Small intestine (tissue), 7 donors: ENCODE data around the gene CTDSPL2. TPM values are rescaled to one million over a fixed set of nuclear protein-coding genes. Genes with fewer than 3 reads are reported as not detected.
"Not testable (repeated sequence)": the region's sequence is repeated elsewhere in the genome, so short reads cannot be mapped to it uniquely, and the experiment has no call there.

ENCODE experiments used
- DNase-seq, 2 donors: peaks; one replicate each; pipeline versions ENCODE4 v3.0.0 to v3.0.0-alpha.2; 2013
- FAIRE-seq: peaks from 2 replicates; lab custom pipeline; 2012; peaks lifted over from hg19 to GRCh38; lab: Jason Lieb, UNC
- H3K27ac ChIP-seq, 3 donors: one replicate each; pipeline ENCODE4 v1.5.1; 2013; ENCODE audit warnings: low read length in 2 of 3, mild to moderate bottlenecking in 2 of 3, control low read depth in 1 of 3, inconsistent platforms in 1 of 3, low read depth in 1 of 3, moderate library complexity in 1 of 3
- H3K27me3 ChIP-seq, 3 donors: one replicate each; pipeline ENCODE4 v1.6.1; 2013; ENCODE audit warnings: low read length in 3 of 3, inconsistent platforms in 1 of 3; ENCODE audit not compliant: control insufficient read depth in 3 of 3, insufficient read depth in 3 of 3
- H3K36me3 ChIP-seq, 3 donors: one replicate each; pipeline ENCODE4 v1.6.1; 2013; ENCODE audit warnings: low read length in 3 of 3, inconsistent platforms in 1 of 3, low read depth in 1 of 3, mild to moderate bottlenecking in 1 of 3, moderate library complexity in 1 of 3; ENCODE audit not compliant: control insufficient read depth in 3 of 3, insufficient read depth in 2 of 3
- H3K4me1 ChIP-seq, 3 donors: one replicate each; pipeline ENCODE4 v1.6.1; 2013; ENCODE audit warnings: low read length in 2 of 3, inconsistent platforms in 1 of 3, low read depth in 1 of 3, mild to moderate bottlenecking in 1 of 3, moderate library complexity in 1 of 3; ENCODE audit not compliant: control insufficient read depth in 3 of 3, insufficient read depth in 2 of 3
- H3K4me3 ChIP-seq, 3 donors: one replicate each; pipeline ENCODE4 v1.5.1; 2013; ENCODE audit warnings: low read length in 3 of 3, control low read depth in 1 of 3, inconsistent platforms in 1 of 3, low read depth in 1 of 3, mild to moderate bottlenecking in 1 of 3, moderate library complexity in 1 of 3
- H3K9me3 ChIP-seq, 2 donors: one replicate each; pipeline ENCODE4 v1.6.1; 2013; ENCODE audit warnings: low read depth in 1 of 2, low read length in 1 of 2; ENCODE audit not compliant: control insufficient read depth in 2 of 2, insufficient read depth in 1 of 2
- WGBS, 3 donors: extraction: QIAGEN DNeasy Blood & Tissue Kit; methylation state at CpG; one replicate each; pipeline ENCODE4 v1.1.7; 2013; 5-methylcytosine and 5-hydroxymethylcytosine counted together
- polyA plus RNA-seq, 4 donors: library from polyadenylated mRNA; stranded (reverse) in 3 of 4; unstranded in 1 of 4; fragments of 200-250 nt in 3 of 4; fragments of 120-200 nt in 1 of 4; gene quantifications; one replicate each; pipeline versions ENCODE4 v1.2.1 to v1.2.3, GENCODE V29; 2013
- donor health status: healthy with polysubstance abuse.
- donor health status: control.
- donor health status: control.
- donor health status: Bipolar disorder and iron deficiency.
- donor health status: healthy.

Gene CTDSPL2
- polyA plus RNA-seq, 4 donors, result 4.5 to 36.1 (median 6.4) TPM

GRCh38 chr15:44453578-44454283, 26.3 kb downstream of the CTDSPL2 start:
- H3K27ac ChIP-seq, H3K9me3 ChIP-seq, H3K36me3 ChIP-seq, H3K4me1 ChIP-seq, DNase-seq, FAIRE-seq, H3K4me3 ChIP-seq, H3K27me3 ChIP-seq: not testable (repeated sequence)
- WGBS, 3 donors, result 95 to 97% (median 96%) methylated on average over 6 of the region's 6 CpGs

DNA sequence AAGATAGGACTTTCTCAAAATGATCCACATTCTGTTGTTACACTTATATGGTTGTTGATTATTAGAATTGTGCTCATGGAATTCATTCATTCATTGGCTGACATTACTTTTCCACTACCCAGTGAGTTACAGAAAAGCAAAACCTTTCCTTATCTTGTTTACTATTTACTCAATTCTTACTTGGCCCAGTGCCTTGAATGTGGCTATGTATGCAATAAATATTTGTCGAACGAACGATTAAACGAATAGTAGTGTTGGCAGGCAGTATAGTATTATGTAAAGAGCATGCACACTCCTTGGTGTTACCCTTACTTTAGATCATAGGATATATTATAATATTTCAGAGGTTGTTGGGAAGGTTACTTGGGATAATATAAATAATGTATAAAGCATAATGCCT, 31.0 kb downstream of the CTDSPL2 start:
- no peaks in the 10 kb centered on the region for H3K9me3 ChIP-seq
- H3K4me1 ChIP-seq, result peaks cover 0 to 2% (median 0%) of the 10 kb centered on the region in 3 donors
- H3K4me3 ChIP-seq, result no peak overlapping the region
- H3K27me3 ChIP-seq, result no peaks in the 10 kb centered on the region
- DNase-seq (peak in 1 of 2 donors; percentile 52), FAIRE-seq (no peak)
- WGBS, 3 donors, result 11 to 35% (median 24%) methylated on average over 4 of the region's 4 CpGs
- no peak overlapping the region for H3K27ac ChIP-seq
- H3K36me3 ChIP-seq, result peaks cover 0 to 20% (median 0%) of the 10 kb centered on the region in 3 donors

DNA sequence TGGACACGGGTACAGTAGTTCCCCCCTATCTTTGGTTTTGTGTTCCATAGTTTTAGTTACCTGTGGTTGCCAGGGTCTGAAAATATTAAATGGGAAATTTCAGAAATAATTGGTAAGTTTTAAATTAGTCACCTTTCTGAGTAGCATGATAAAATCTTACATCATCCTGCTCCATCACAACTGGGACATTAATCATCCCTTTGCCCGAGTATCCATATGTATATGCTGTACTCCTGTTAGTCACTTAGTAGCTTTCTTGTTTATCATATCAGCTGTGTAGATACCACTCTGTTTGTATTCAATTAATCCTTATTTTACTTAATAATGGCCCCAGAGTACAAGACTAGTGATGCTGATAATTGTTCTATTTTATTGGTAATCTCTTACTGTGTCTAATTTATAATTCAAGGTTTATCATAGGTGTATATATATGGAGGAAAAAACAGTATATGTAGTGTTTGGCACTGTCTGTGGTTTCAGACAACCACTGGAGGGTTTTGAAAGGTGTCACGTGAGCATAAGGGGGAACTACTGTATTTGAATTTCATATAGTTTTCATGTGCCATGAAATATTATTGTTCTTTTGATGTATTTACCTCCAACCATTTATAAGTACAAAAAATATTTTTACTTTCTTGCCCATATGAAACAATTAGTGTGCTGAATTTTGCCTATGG, 41.4 kb downstream of the CTDSPL2 start:
- DNase-seq (no peak), FAIRE-seq (no peak)
- 50 to 68% (median 61%) methylated on average over 3 of the region's 3 CpGs for WGBS, 3 donors
- Histone ChIP-seq H3K9me3 (peaks cover 0 to 3% of the 10 kb centered on the region in 2 donors), H3K36me3 (peaks cover 0 to 21% (median 2%) of the 10 kb centered on the region in 3 donors), H3K4me3 (no peak overlapping the region), H3K27ac (no peak overlapping the region), H3K27me3 (no peaks in the 10 kb centered on the region), H3K4me1 (no peaks in the 10 kb centered on the region)

DNA sequence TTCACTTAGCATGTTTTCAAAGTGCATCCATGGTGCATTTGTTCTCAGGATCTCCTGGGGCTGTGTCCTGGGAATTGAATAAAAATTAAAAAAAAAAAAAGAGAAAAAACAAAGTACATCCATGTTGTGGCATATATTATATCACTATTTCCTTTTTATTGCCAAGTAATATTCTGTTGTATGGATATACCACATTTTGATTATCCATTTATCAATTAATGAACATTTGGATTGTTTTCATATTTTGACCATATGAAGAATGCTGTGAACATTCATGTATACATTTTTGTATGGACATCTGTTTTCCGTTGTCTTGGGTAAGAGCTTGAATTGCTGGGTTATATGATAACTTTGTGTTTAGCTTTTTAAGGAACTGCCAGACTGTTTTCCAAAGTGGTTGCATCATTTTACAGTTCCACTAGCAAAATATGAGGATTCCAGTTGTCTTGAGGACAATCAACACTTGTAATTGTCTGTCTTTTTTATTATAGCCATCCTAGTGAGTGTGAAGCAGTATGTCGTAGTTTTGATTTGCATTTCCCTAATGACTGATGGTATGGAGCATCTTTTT, 44.5 kb downstream of the CTDSPL2 start:
- no peak overlapping the region for H3K4me3 ChIP-seq
- peaks cover 0 to 3% of the 10 kb centered on the region in 2 donors for H3K9me3 ChIP-seq
- no peaks in the 10 kb centered on the region for H3K27me3 ChIP-seq
- 96 to 100% (median 97%) methylated on average over 2 of the region's 2 CpGs for WGBS, 3 donors
- peaks cover 0 to 15% (median 0%) of the 10 kb centered on the region in 3 donors for H3K36me3 ChIP-seq
- DNase-seq (no peak), FAIRE-seq (no peak)
- H3K4me1 ChIP-seq, result no peaks in the 10 kb centered on the region
- H3K27ac ChIP-seq, result no peak overlapping the region

DNA sequence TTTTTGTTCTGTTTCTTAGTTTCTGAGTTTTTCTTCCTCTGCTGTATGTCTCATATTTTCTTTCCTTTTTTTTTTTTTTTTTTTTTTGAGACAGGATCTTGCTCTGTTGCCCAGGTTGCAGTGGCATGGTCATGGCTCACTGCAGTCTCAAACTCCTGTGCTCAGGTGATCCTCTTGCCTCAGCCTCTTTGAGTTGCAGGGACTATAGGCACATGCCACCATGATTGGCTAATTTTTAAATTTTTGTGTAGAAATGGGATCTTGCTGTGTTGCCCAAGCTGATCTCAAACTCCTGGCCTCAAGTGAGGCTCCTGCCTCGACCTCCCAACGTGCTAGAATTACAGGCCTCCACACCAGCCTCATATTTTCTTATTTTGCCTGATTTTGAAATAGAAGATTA, 51.9 kb downstream of the CTDSPL2 start:
- FAIRE-seq, result no peak
- WGBS, 3 donors, result 91 to 98% (median 93%) methylated on average over 2 of the region's 2 CpGs

DNA sequence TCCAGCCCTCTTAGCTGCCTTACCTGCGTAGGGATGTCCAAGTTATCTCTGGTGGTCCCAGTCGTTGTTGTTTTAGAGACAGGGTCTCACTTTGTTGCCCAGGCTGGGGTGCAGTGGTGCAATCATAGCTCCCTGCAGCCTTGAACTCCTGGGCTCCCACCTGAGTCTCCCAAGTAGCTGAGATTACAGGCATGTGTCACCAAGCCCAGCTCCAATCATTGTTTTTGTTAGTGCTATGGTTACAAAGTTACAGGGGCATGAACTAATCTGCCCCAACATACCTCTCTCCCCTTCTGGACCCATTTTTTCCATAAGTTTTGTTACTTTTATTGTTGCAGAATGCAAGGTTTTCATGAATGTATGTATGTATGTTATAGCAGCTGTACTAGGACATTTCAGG, 54.7 kb downstream of the CTDSPL2 start:
- H3K27me3 ChIP-seq, result no peaks in the 10 kb centered on the region
- FAIRE-seq (no peak), DNase-seq (no peak)
- H3K9me3 ChIP-seq, result no peaks in the 10 kb centered on the region
- 93 to 98% (median 94%) methylated on average over 2 of the region's 2 CpGs for WGBS, 3 donors
- no peak overlapping the region for H3K4me3 ChIP-seq
- no peaks in the 10 kb centered on the region for H3K4me1 ChIP-seq
- H3K27ac ChIP-seq, result no peak overlapping the region
- peaks cover under 1 to 13% (median 6%) of the 10 kb centered on the region in 3 donors for H3K36me3 ChIP-seq

More for the DNA sequence above, 51.9 kb downstream of the CTDSPL2 start:
- peaks cover 0 to 8% (median 2%) of the 10 kb centered on the region in 3 donors for H3K36me3 ChIP-seq
- H3K9me3 ChIP-seq, result no peaks in the 10 kb centered on the region
- no peaks in the 10 kb centered on the region for H3K27me3 ChIP-seq
- DNase-seq, result no peak
- H3K27ac ChIP-seq, result no peak overlapping the region
- no peaks in the 10 kb centered on the region for H3K4me1 ChIP-seq
- H3K4me3 ChIP-seq, result no peak overlapping the region

- DNase-seq, result no peak
- H3K4me3 ChIP-seq, result no peak overlapping the region
- no peak overlapping the region for H3K27ac ChIP-seq
- WGBS, 3 donors, result 78 to 86% (median 81%) methylated on average over 3 of the region's 3 CpGs
- H3K27me3 ChIP-seq, result no peaks in the 10 kb centered on the region
- FAIRE-seq, result no peak
- H3K4me1 ChIP-seq, result no peaks in the 10 kb centered on the region
- peaks cover 2 to 24% (median 12%) of the 10 kb centered on the region in 3 donors for H3K36me3 ChIP-seq
- no peaks in the 10 kb centered on the region for H3K9me3 ChIP-seq
Measured at GRCh38 chr15:44485880-44486279, 58.5 kb downstream of the CTDSPL2 start.

- H3K9me3 ChIP-seq, result no peaks in the 10 kb centered on the region
- FAIRE-seq (no peak), DNase-seq (peak; percentile 42 to 62)
- peaks cover 5 to 30% (median 11%) of the 10 kb centered on the region in 3 donors for H3K36me3 ChIP-seq
- peaks cover 0 to 5% (median 0%) of the 10 kb centered on the region in 3 donors for H3K4me1 ChIP-seq
- WGBS, 3 donors, result 64 to 81% (median 65%) methylated on average over 1 of the region's 1 CpG
- H3K27me3 ChIP-seq, result no peaks in the 10 kb centered on the region
- H3K27ac ChIP-seq, result peak overlapping the region in 2 of 3 donors; percentile 14 to 27
- no peak overlapping the region for H3K4me3 ChIP-seq
Measured at GRCh38 chr15:44489464-44489863, 62.0 kb downstream of the CTDSPL2 start.
